Muscle layer of colon (tissue), 2 donors: Measurements from ENCODE around the gene HOXA5.

Experiments
- H3K27ac ChIP-seq: one replicate; pipeline ENCODE4 v1.7.0; 2013; ENCODE audit warnings: low read depth, mild to moderate bottlenecking, low read length, moderate library complexity
- H3K27me3 ChIP-seq, 2 donors: one replicate each; pipeline ENCODE4 v1.7.0; 2013; ENCODE audit warnings: low read length in 2 of 2, mild to moderate bottlenecking in 2 of 2; ENCODE audit not compliant: insufficient read depth in 2 of 2, control insufficient read depth in 1 of 2
- H3K36me3 ChIP-seq: one replicate; pipeline ENCODE4 v1.7.0; 2013; ENCODE audit warnings: mild to moderate bottlenecking, low read length; ENCODE audit not compliant: insufficient read depth
- H3K4me1 ChIP-seq: one replicate; pipeline ENCODE4 v1.7.0; 2013; ENCODE audit warnings: mild to moderate bottlenecking, low read length; ENCODE audit not compliant: insufficient read depth
- H3K4me3 ChIP-seq, 2 donors: one replicate each; pipeline ENCODE4 v1.7.0; 2013; ENCODE audit warnings: low read length in 2 of 2, low read depth in 1 of 2, mild to moderate bottlenecking in 1 of 2, moderate library complexity in 1 of 2
- H3K9ac ChIP-seq: one replicate; pipeline ENCODE4 v1.7.0; 2013; ENCODE audit warnings: low read length
- H3K9me3 ChIP-seq: one replicate; pipeline ENCODE4 v1.7.0; 2013; ENCODE audit warnings: mild to moderate bottlenecking, low read length
- donor health status: abdominal sarcoma.
- donor health status: Adenocarcinoma of cecum.

HOXA5 gene

DNA sequence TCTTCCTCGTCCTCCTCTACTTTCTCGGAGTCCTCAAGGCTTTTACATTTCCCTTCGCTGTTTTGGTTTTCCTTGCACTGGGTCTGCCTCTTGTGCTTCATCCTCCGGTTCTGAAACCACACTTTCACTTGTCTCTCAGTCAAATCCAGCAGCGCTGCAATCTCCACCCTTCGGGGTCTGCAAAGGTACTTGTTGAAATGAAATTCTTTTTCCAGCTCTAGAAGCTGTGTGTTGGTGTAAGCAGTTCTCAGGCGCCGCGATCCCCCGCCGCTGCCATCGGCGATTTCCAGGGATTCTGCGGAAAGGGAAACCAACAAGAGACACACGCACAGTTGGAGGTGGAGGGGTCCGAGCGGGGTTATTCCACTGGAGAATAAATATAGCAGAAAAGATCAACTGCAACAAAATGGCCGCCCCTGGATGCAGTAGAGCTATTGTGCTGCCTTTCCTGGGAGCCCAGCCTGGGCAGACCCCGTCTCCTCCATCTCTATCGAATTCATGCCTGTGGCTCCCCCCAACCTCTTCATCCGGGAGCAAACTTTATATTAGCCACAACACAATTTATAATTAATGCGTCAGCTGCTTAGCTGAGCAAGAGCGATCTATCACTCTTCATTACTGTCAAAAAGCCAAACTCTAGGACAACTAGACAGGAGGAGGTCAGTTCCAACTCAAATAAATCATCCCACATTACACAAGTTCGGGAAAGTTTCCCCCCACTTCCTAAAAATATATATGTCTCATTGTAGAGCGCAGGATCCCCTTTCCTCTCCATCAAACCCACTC is 42.1 kb downstream of the HOXA5 start:
- Histone ChIP-seq H3K4me1 (peaks cover 57% of the 10 kb centered on the region), H3K4me3 (peak overlapping the region; percentile 34 to 53), H3K9me3 (no peaks in the 10 kb centered on the region), H3K9ac (peak overlapping the region; percentile 15), H3K27me3 (no peaks in the 10 kb centered on the region), H3K27ac (peak overlapping the region; percentile 61), H3K36me3 (no peaks in the 10 kb centered on the region)

GRCh38 chr7:27100694-27101170 is 42.7 kb downstream of the HOXA5 start:
- Histone ChIP-seq H3K4me1 (peaks cover 52% of the 10 kb centered on the region), H3K9me3 (no peaks in the 10 kb centered on the region), H3K27ac (peak overlapping the region; percentile 61), H3K27me3 (no peaks in the 10 kb centered on the region), H3K9ac (peak overlapping the region; percentile 15), H3K36me3 (no peaks in the 10 kb centered on the region), H3K4me3 (peak overlapping the region in 1 of 2 donors; percentile 53)

GRCh38 chr7:27099453-27100370 is 43.8 kb downstream of the HOXA5 start:
- Histone ChIP-seq H3K4me1 (peaks cover 42% of the 10 kb centered on the region), H3K9ac (peak overlapping the region; percentile 47), H3K9me3 (no peaks in the 10 kb centered on the region), H3K27ac (peak overlapping the region; percentile 85), H3K36me3 (no peaks in the 10 kb centered on the region), H3K27me3 (no peaks in the 10 kb centered on the region), H3K4me3 (peak overlapping the region; percentile 38 to 73)

GRCh38 chr7:27098578-27099451 is 44.7 kb downstream of the HOXA5 start:
- H3K4me1 ChIP-seq, result peaks cover 33% of the 10 kb centered on the region
- H3K27ac ChIP-seq, result peak overlapping the region; percentile 85
- H3K4me3 ChIP-seq, result peak overlapping the region; percentile 38 to 73
- no peaks in the 10 kb centered on the region for H3K9me3 ChIP-seq
- no peaks in the 10 kb centered on the region for H3K36me3 ChIP-seq
- H3K9ac ChIP-seq, result peak overlapping the region; percentile 47
- H3K27me3 ChIP-seq, result no peaks in the 10 kb centered on the region

- Histone ChIP-seq H3K27me3 (no peaks in the 10 kb centered on the region), H3K9me3 (no peaks in the 10 kb centered on the region), H3K27ac (peak overlapping the region; percentile 85), H3K36me3 (no peaks in the 10 kb centered on the region), H3K9ac (peak overlapping the region; percentile 47), H3K4me3 (peak overlapping the region; percentile 38 to 73), H3K4me1 (peaks cover 31% of the 10 kb centered on the region)
Observed at GRCh38 chr7:27097686-27098577, 45.5 kb downstream of the HOXA5 start.

- Histone ChIP-seq H3K4me3 (peak overlapping the region; percentile 73 to 91), H3K9me3 (no peaks in the 10 kb centered on the region), H3K9ac (peak overlapping the region; percentile 81), H3K27ac (peak overlapping the region; percentile 88), H3K36me3 (no peaks in the 10 kb centered on the region), H3K27me3 (no peaks in the 10 kb centered on the region), H3K4me1 (peaks cover 31% of the 10 kb centered on the region)
Observed at GRCh38 chr7:27096768-27097514, 46.5 kb downstream of the HOXA5 start.

DNA sequence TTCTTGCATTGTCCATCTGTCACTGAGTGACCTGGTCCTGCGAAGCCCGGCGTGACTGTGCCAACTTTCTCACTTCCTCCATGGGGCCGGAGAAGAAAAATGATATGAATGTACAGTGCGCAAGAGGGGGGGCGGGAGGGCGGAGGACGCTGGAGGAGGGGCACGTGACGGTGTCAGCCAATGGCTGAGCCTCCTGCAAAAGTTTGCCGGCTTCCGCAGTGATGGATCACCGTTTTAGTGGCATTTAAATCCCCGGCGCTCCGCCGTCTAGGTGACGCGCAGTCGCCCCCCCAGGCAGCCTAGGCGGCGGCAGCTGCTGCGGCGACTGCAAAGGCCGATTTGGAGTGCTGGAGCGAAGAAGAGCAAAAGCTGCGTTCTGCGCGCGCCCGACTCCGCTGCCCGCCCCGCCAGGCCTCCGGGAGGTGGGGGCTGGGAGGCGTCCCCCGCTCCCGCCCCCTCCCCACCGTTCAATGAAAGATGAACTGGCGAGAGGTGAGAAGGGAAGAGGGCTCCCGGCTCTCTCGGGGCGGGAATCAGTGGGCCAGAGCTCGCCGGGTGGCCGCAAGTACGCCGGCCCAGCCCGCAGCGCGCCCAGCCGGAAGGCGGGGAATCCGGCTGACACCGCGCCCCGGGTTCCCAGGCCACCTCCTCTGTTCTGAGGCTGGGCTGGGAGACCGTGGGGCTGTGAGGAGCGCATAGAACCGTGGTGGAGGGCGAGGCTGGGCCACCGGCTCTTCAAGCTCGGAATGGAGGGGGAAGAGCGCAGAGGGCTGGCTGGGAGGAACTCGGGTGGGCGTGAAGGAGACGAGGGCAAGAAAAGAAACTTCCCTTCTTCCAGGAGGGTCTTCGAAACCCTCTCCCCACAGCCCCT is 47.3 kb downstream of the HOXA5 start, which contains the start of gene HOXA1:
TSS of gene HOXA1 (minus strand) at position 104 of the 871 bp plus-strand sequence. CDS start at position 16, 88 bp downstream.
- Histone ChIP-seq H3K36me3 (no peaks in the 10 kb centered on the region), H3K27me3 (no peaks in the 10 kb centered on the region), H3K9ac (peak within 1 kb of the TSS; percentile 81), H3K27ac (peak within 1 kb of the TSS; percentile 88), H3K4me1 (peaks cover 31% of the 10 kb centered on the region), H3K9me3 (no peaks in the 10 kb centered on the region), H3K4me3 (peak within 1 kb of the TSS; percentile 73 to 91)

DNA sequence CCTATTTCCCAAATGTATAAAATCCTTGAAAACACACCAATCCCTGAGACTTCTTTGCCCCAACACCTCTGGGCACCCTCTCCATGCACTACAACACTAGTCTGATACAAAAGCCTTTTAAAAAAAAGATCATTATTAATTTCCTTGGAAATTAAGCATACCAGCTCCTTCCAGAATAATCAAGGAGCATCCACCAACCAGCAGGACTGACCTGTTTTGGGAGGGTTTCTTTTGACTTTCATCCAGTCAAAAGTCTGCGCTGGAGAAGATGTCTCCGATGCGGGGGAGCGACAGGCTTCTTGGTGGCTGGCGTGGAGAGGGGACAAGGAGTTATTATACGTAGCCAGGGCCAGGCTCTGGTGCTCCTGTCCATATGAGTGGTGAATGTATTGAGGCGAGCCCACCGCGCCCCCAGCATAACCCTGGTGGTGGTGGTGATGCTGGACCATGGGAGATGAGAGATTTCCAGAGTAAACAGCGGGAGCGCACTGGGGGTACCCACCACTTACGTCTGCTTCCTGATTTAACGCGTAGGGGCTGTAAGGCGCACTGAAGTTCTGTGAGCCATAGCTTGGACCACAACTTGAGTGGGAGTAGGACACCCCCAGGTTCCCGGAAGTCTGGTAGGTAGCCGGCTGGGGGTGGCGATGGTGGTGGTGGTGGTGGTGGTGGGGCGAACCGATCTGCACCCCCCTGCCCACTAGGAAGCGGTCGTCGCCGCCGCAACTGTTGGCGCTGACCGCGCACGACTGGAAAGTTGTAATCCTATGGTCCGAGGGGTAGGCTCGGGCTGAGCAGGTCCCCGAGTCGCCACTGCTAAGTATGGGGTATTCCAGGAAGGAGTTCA is 48.2 kb downstream of the HOXA5 start:
- Histone ChIP-seq H3K9ac (no peak overlapping the region), H3K27me3 (no peaks in the 10 kb centered on the region), H3K4me3 (peak overlapping the region; percentile 73 to 91), H3K9me3 (no peaks in the 10 kb centered on the region), H3K4me1 (peaks cover 25% of the 10 kb centered on the region), H3K36me3 (no peaks in the 10 kb centered on the region), H3K27ac (peak overlapping the region; percentile 49)
